Measurements from ENCODE around the gene NR3C1.

The NR3C1 gene

GRCh38 chr5:143356855-143357583, 46.5 kb downstream of the NR3C1 start:
- H3K4me1 ChIP-seq (ENCODE audit: low read length): peaks cover 60% of the 10 kb centered on the region
- peaks cover 28% of the 10 kb centered on the region for H3F3A ChIP-seq (ENCODE audit: insufficient read depth, low read length)
- no peak overlapping the region for H3K27ac ChIP-seq (ENCODE audit: low read length)
- peaks cover 98% of the 10 kb centered on the region for H3K79me2 ChIP-seq (ENCODE audit: low read length)
- H3K4me3 ChIP-seq (ENCODE audit: low read length): no peak overlapping the region
- no peak overlapping the region for H3K4me2 ChIP-seq (ENCODE audit: low read depth, low read length)
- H3K27me3 ChIP-seq (replicated peaks; ENCODE audit: insufficient read depth, low read length): no peaks in the 10 kb centered on the region
- no peaks in the 10 kb centered on the region for H3K36me3 ChIP-seq (replicated peaks; ENCODE audit: insufficient read depth, low read length)
- no peaks in the 10 kb centered on the region for H3K9me2 ChIP-seq (replicated peaks; ENCODE audit: insufficient read depth, low read length)
- H4K20me1 ChIP-seq (ENCODE audit: insufficient read depth, low read length): peaks cover 65% of the 10 kb centered on the region
- no peak for TF ChIP-seq CTCF (IDR thresholded peaks at IDR 0.05; ENCODE audit: low read length)
- H3K9me3 ChIP-seq (replicated peaks; ENCODE audit: insufficient read depth, low read length): no peaks in the 10 kb centered on the region
- no peak overlapping the region for H2AFZ ChIP-seq (ENCODE audit: low read length)
- H3K9ac ChIP-seq (ENCODE audit: low read length): no peak overlapping the region
- no peak for DNase-seq

- Histone ChIP-seq H4K20me1 (ENCODE audit: insufficient read depth, low read length) (peaks cover 62% of the 10 kb centered on the region), H3K79me2 (ENCODE audit: low read length) (peaks cover 98% of the 10 kb centered on the region), H3F3A (ENCODE audit: insufficient read depth, low read length) (peaks cover 28% of the 10 kb centered on the region), H3K9me3 (replicated peaks; ENCODE audit: insufficient read depth, low read length) (no peaks in the 10 kb centered on the region), H3K4me1 (ENCODE audit: low read length) (peaks cover 65% of the 10 kb centered on the region), H3K4me3 (ENCODE audit: low read length) (no peak overlapping the region), H3K27me3 (replicated peaks; ENCODE audit: insufficient read depth, low read length) (no peaks in the 10 kb centered on the region), H3K36me3 (replicated peaks; ENCODE audit: insufficient read depth, low read length) (no peaks in the 10 kb centered on the region), H3K27ac (ENCODE audit: low read length) (no peak overlapping the region), H3K9ac (ENCODE audit: low read length) (no peak overlapping the region), H2AFZ (ENCODE audit: low read length) (no peak overlapping the region), H3K4me2 (ENCODE audit: low read depth, low read length) (no peak overlapping the region), H3K9me2 (replicated peaks; ENCODE audit: insufficient read depth, low read length) (no peaks in the 10 kb centered on the region)
- TF ChIP-seq CTCF (IDR thresholded peaks at IDR 0.05; ENCODE audit: low read length) (no peak), EZH2 (optimal IDR thresholded peaks at IDR 0.05; ENCODE audit: low read depth, low read length) (no peak), EZH2phosphoT487 (IDR thresholded peaks at IDR 0.05; ENCODE audit: low read length) (no peak)
- DNase-seq: no peak
These were observed 47.8 kb downstream of the NR3C1 start for GRCh38 chr5:143355710-143356109.

- H3K27me3 ChIP-seq (replicated peaks; ENCODE audit: insufficient read depth, low read length): no peaks in the 10 kb centered on the region
- H3F3A ChIP-seq (ENCODE audit: insufficient read depth, low read length): peaks cover 39% of the 10 kb centered on the region
- H3K4me2 ChIP-seq (ENCODE audit: low read depth, low read length): peak overlapping the region; percentile 53
- peak overlapping the region; percentile 6; the same call in 1 of the 2 replicates for H3K4me3 ChIP-seq (ENCODE audit: low read length)
- peaks cover 61% of the 10 kb centered on the region for H4K20me1 ChIP-seq (ENCODE audit: insufficient read depth, low read length)
- peak overlapping the region; percentile 16; the same call in 1 of the 2 replicates for H3K27ac ChIP-seq (ENCODE audit: low read length)
- no peaks in the 10 kb centered on the region for H3K9me2 ChIP-seq (replicated peaks; ENCODE audit: insufficient read depth, low read length)
- DNase-seq: peak; percentile 82
- no peaks in the 10 kb centered on the region for H3K9me3 ChIP-seq (replicated peaks; ENCODE audit: insufficient read depth, low read length)
- peaks cover 68% of the 10 kb centered on the region for H3K4me1 ChIP-seq (ENCODE audit: low read length)
- H3K9ac ChIP-seq (ENCODE audit: low read length): no peak overlapping the region
- peaks cover 99% of the 10 kb centered on the region for H3K79me2 ChIP-seq (ENCODE audit: low read length)
- no peak overlapping the region for H2AFZ ChIP-seq (ENCODE audit: low read length)
- no peak for TF ChIP-seq EZH2phosphoT487 (IDR thresholded peaks at IDR 0.05; ENCODE audit: low read length)
- TF ChIP-seq EZH2 (optimal IDR thresholded peaks at IDR 0.05; ENCODE audit: low read depth, low read length): no peak
- TF ChIP-seq CTCF (IDR thresholded peaks at IDR 0.05; ENCODE audit: low read length): no peak
- H3K36me3 ChIP-seq (replicated peaks; ENCODE audit: insufficient read depth, low read length): no peaks in the 10 kb centered on the region
These were observed 49.5 kb downstream of the NR3C1 start for GRCh38 chr5:143354025-143354424.
